Epithelial cell of esophagus (primary cell): Measurements from ENCODE around the gene ZNF722.

Experiments used
- DNase-seq: peaks from one replicate; pipeline ENCODE4 v3.0.0; 2010; ENCODE audit warnings: low read depth
- H3K4me3 ChIP-seq: 2 replicates; pipeline ENCODE4 v1.5.1; 2011; ENCODE audit warnings: mild to moderate bottlenecking, low read length, control low read depth
- CTCF ChIP-seq: IDR thresholded peaks from 2 replicates; pipeline ENCODE4 v1.5.1; 2011; ENCODE audit warnings: low read depth, mild to moderate bottlenecking, low read length, control low read depth, inconsistent platforms; ENCODE audit not compliant: insufficient read depth; ENCODE audit errors: missing control alignments

Gene ZNF722

GRCh38 chr7:64046041-64046389 is 47.4 kb downstream of the ZNF722 start:
- no peak for TF ChIP-seq CTCF
- no peak overlapping the region for H3K4me3 ChIP-seq
- DNase-seq, result no peak
